ENCODE data around the gene BICDL1. TPM values are rescaled to one million over a fixed set of nuclear protein-coding genes. Genes with fewer than 3 reads are reported as not detected.
A peak's percentile ranks its signal among the peaks of the same experiment; 100 is the strongest.

Gene BICDL1
- total and polyA plus RNA-seq, 10 donors = 4.5 to 16.0 (median 8.7) TPM

- intact Hi-C loops (cut with DNase I; ENCODE audit: low total_unique reads) = no loop called here
- DNase-seq = peak; percentile 49
- 85 to 100% (median 95%) methylated on average over 4 to 6 of the region's 6 CpGs for WGBS, 5 donors
These were observed 87.6 kb downstream of the BICDL1 start for GRCh38 chr12:120076651-120077050.

DNA sequence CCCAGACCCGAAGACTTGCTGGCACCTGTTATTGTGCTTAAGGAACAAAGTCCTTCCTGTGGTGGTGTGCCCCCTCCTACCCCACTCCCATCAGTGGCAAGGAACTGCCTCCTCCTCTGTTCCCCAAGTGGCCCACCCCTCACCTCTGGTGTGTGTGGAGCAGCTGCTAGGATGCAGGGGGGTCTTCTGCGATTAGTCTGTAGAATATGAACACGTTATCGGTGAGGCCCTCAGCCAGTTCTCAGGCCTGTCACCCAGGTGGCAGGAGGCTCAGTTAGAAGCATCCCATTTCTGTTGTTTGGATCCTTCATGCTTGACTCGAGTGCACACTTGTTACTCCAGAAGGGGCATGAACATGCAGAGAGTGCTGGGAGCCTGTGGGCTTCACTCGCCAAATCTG lies 88.2 kb downstream of the BICDL1 start:
- 87 to 93% (median 90%) methylated on average over 6 of the region's 6 CpGs for WGBS, 5 donors
- intact Hi-C loops (cut with DNase I; ENCODE audit: low total_unique reads) = no loop called here
- no peak overlapping the region for H3K4me3 ChIP-seq
- peaks cover 0 to 11% (median 0%) of the 10 kb centered on the region in 6 donors for H3K4me1 ChIP-seq
- H3K9me3 ChIP-seq = no peaks in the 10 kb centered on the region
- peak; percentile 45 for DNase-seq
- peaks cover 0 to 10% (median 0%) of the 10 kb centered on the region in 6 donors for H3K36me3 ChIP-seq
- H3K27me3 ChIP-seq (replicated peaks in 1 of 7) = no peaks in the 10 kb centered on the region
- H3K27ac ChIP-seq = no peak overlapping the region
- TF ChIP-seq POLR2AphosphoS5 (IDR thresholded peaks at IDR 0.05) (no peak), POLR2A (IDR thresholded peaks at IDR 0.05) (no peak), CTCF (IDR thresholded peaks at IDR 0.05 in 8 of 11, conservative IDR thresholded peaks at IDR 0.05 in 3 of 11) (no peak)

More at GRCh38 chr12:120076651-120077050, 87.6 kb downstream of the BICDL1 start:
- peaks cover 0 to 16% (median 0%) of the 10 kb centered on the region in 6 donors for H3K36me3 ChIP-seq
- no peak overlapping the region for H3K4me3 ChIP-seq
- H3K27me3 ChIP-seq (replicated peaks in 1 of 7) = no peaks in the 10 kb centered on the region
- TF ChIP-seq POLR2AphosphoS5 (IDR thresholded peaks at IDR 0.05) = no peak
- TF ChIP-seq CTCF (IDR thresholded peaks at IDR 0.05 in 8 of 11, conservative IDR thresholded peaks at IDR 0.05 in 3 of 11) = no peak
- TF ChIP-seq POLR2A (IDR thresholded peaks at IDR 0.05) = no peak
- no peaks in the 10 kb centered on the region for H3K9me3 ChIP-seq
- no peak overlapping the region for H3K27ac ChIP-seq
- H3K4me1 ChIP-seq = peaks cover 0 to 11% (median 0%) of the 10 kb centered on the region in 6 donors

DNA sequence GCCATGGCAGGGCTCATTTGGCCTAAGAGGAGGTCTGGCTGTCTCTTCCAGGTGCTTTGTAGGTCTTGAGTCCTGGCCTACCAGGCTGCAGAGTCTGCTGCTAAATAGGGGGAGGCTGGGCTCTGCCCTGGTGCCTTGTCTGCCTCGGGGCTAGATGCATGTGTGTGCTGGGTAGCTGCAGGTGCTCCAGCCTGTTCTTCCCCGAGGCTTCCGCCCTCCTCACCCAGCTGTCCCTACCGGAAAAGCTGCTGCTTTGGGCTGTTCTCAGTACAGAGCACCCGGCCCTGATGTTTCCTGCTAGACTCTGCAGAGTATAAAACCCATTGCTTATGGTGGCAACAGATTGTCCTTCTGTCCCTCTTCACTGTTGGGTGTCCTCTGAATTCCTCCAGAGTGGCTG lies 89.8 kb downstream of the BICDL1 start:
- no peaks in the 10 kb centered on the region for H3K27me3 ChIP-seq (replicated peaks in 1 of 7)
- no peak overlapping the region for H3K27ac ChIP-seq
- DNase-seq = peak; percentile 66
- no peak for TF ChIP-seq CTCF (IDR thresholded peaks at IDR 0.05 in 8 of 11, conservative IDR thresholded peaks at IDR 0.05 in 3 of 11)
- no peak for TF ChIP-seq POLR2A (IDR thresholded peaks at IDR 0.05)
- TF ChIP-seq POLR2AphosphoS5 (IDR thresholded peaks at IDR 0.05) = no peak
- no peak overlapping the region for H3K4me3 ChIP-seq
- intact Hi-C loops (cut with DNase I; ENCODE audit: low total_unique reads) = no loop called here
- no peaks in the 10 kb centered on the region for H3K36me3 ChIP-seq
- 61 to 87% (median 68%) methylated on average over 5 of the region's 5 CpGs for WGBS, 5 donors
- H3K4me1 ChIP-seq = peaks cover 0 to 11% (median 0%) of the 10 kb centered on the region in 6 donors
- H3K9me3 ChIP-seq = no peaks in the 10 kb centered on the region

- TF ChIP-seq POLR2AphosphoS5 (IDR thresholded peaks at IDR 0.05) = no peak
- no peak for TF ChIP-seq POLR2A (IDR thresholded peaks at IDR 0.05)
- no peak for TF ChIP-seq CTCF (IDR thresholded peaks at IDR 0.05 in 8 of 11, conservative IDR thresholded peaks at IDR 0.05 in 3 of 11)
- WGBS, 5 donors = 68 to 85% (median 76%) methylated on average over 9 of the region's 9 CpGs
These were observed 90.7 kb downstream of the BICDL1 start for GRCh38 chr12:120079411-120080400.

More at GRCh38 chr12:120079411-120080400, 90.7 kb downstream of the BICDL1 start:
- intact Hi-C loops (cut with DNase I; ENCODE audit: low total_unique reads) = no loop called here
- Histone ChIP-seq H3K9me3 (no peaks in the 10 kb centered on the region), H3K27me3 (replicated peaks in 1 of 7) (no peaks in the 10 kb centered on the region), H3K4me1 (peaks cover 0 to 8% (median 0%) of the 10 kb centered on the region in 6 donors), H3K27ac (no peak overlapping the region), H3K36me3 (no peaks in the 10 kb centered on the region), H3K4me3 (no peak overlapping the region)
- DNase-seq = peak; percentile 54
